Measurements from ENCODE around the gene BDNF.

- TF ChIP-seq NFYB (CRISPR knock-in tag; conservative IDR thresholded peaks at IDR 0.05; ENCODE audit: low read depth) (no peak), USF2 (CRISPR knock-in tag; IDR thresholded peaks at IDR 0.05) (no peak), ZNF219 (CRISPR knock-in tag; IDR thresholded peaks at IDR 0.05; ENCODE audit: borderline replicate concordance) (no peak), CTCF (IDR thresholded peaks at IDR 0.05) (no peak), E2F1 (CRISPR knock-in tag; IDR thresholded peaks at IDR 0.05) (no peak), SP1 (CRISPR knock-in tag; conservative IDR thresholded peaks at IDR 0.05) (no peak), MXD4 (CRISPR knock-in tag; IDR thresholded peaks at IDR 0.05; ENCODE audit: borderline replicate concordance) (no peak), ZNF121 (CRISPR knock-in tag; IDR thresholded peaks at IDR 0.05) (no peak), CREB1 (CRISPR knock-in tag; IDR thresholded peaks at IDR 0.05) (no peak), ZNF317 (CRISPR knock-in tag; IDR thresholded peaks at IDR 0.05; ENCODE audit: borderline replicate concordance, low read depth) (no peak), MAX (CRISPR knock-in tag; IDR thresholded peaks at IDR 0.05) (no peak), CBFB (CRISPR knock-in tag; IDR thresholded peaks at IDR 0.05; ENCODE audit: low read depth) (no peak), E2F5 (CRISPR knock-in tag; IDR thresholded peaks at IDR 0.05) (no peak)
These were observed 86.2 kb downstream of the BDNF start for GRCh38 chr11:27614092-27614491.
